ENCODE measurements around the gene RBM20. TPM values are rescaled to one million over a fixed set of nuclear protein-coding genes. Genes with fewer than 3 reads are reported as not detected.

RBM20 gene
- total and polyA plus RNA-seq, 2 experiments from 2014 or later, result not detected

GRCh38 chr10:110696436-110696835 lies 52.3 kb downstream of the RBM20 start:
- H3K9ac ChIP-seq, result no peak overlapping the region
- no peaks in the 10 kb centered on the region for H3K79me2 ChIP-seq (ENCODE audit: insufficient read depth)
- in situ Hi-C loops (cut with MboI), result no loop called here
- H4K20me1 ChIP-seq (ENCODE audit: insufficient read depth), result no peaks in the 10 kb centered on the region
- peaks cover 43% of the 10 kb centered on the region for H3K27me3 ChIP-seq (replicated peaks; ENCODE audit: insufficient read depth)
- TF ChIP-seq EZH2 (IDR thresholded peaks at IDR 0.05; ENCODE audit: insufficient read depth, poor library complexity, severe bottlenecking), result no peak
- TF ChIP-seq EZH2phosphoT487 (IDR thresholded peaks at IDR 0.05; ENCODE audit: insufficient read depth, low read depth), result no peak
- H3K4me1 ChIP-seq (ENCODE audit: insufficient read depth), result no peaks in the 10 kb centered on the region
- no peak overlapping the region for H3K4me2 ChIP-seq (ENCODE audit: unreplicated experiment)
- DNase-seq, result no peak
- no peak overlapping the region for H3K27ac ChIP-seq
- H2AFZ ChIP-seq, result no peak overlapping the region
- no peak overlapping the region for H3K4me3 ChIP-seq
- no peaks in the 10 kb centered on the region for H3K9me2 ChIP-seq (ENCODE audit: insufficient read depth)
- WGBS, 2 experiments (ENCODE audit: low coverage in 1 of 2, low lambda C conversion rate in 2 of 2, missing lambda C conversion rate in 2 of 2), result 64 to 66% methylated on average over 4 of the region's 4 CpGs
- no peaks in the 10 kb centered on the region for H3F3A ChIP-seq (ENCODE audit: insufficient read depth)
- H3K36me3 ChIP-seq (ENCODE audit: low read depth), result no peaks in the 10 kb centered on the region
- no peaks in the 10 kb centered on the region for H3K9me3 ChIP-seq (ENCODE audit: low read depth)

GRCh38 chr10:110698340-110698739 lies 54.2 kb downstream of the RBM20 start:
- Histone ChIP-seq H3K4me3 (no peak overlapping the region), H3K9ac (no peak overlapping the region), H3K27ac (no peak overlapping the region), H3K4me1 (ENCODE audit: insufficient read depth) (no peaks in the 10 kb centered on the region), H3K79me2 (ENCODE audit: insufficient read depth) (no peaks in the 10 kb centered on the region), H3K9me2 (ENCODE audit: insufficient read depth) (no peaks in the 10 kb centered on the region), H3K27me3 (replicated peaks; ENCODE audit: insufficient read depth) (peaks cover 25% of the 10 kb centered on the region), H4K20me1 (ENCODE audit: insufficient read depth) (no peaks in the 10 kb centered on the region), H2AFZ (no peak overlapping the region), H3K9me3 (ENCODE audit: low read depth) (no peaks in the 10 kb centered on the region), H3K36me3 (ENCODE audit: low read depth) (no peaks in the 10 kb centered on the region), H3K4me2 (ENCODE audit: unreplicated experiment) (no peak overlapping the region), H3F3A (ENCODE audit: insufficient read depth) (no peaks in the 10 kb centered on the region)
- in situ Hi-C loops (cut with MboI), result no loop called here
- no peak for TF ChIP-seq EZH2phosphoT487 (IDR thresholded peaks at IDR 0.05; ENCODE audit: insufficient read depth, low read depth)
- no peak for TF ChIP-seq EZH2 (IDR thresholded peaks at IDR 0.05; ENCODE audit: insufficient read depth, poor library complexity, severe bottlenecking)
- 37 to 48% methylated on average over 5 of the region's 5 CpGs for WGBS, 2 experiments (ENCODE audit: low coverage in 1 of 2, low lambda C conversion rate in 2 of 2, missing lambda C conversion rate in 2 of 2)
- no peak for DNase-seq

GRCh38 chr10:110698782-110699201 lies 54.7 kb downstream of the RBM20 start:
- no peak for DNase-seq
- Histone ChIP-seq H3K9me3 (ENCODE audit: low read depth) (no peaks in the 10 kb centered on the region), H3K4me1 (ENCODE audit: insufficient read depth) (no peaks in the 10 kb centered on the region), H3K27me3 (replicated peaks; ENCODE audit: insufficient read depth) (peaks cover 23% of the 10 kb centered on the region), H3K4me2 (ENCODE audit: unreplicated experiment) (no peak overlapping the region), H3K27ac (no peak overlapping the region), H3K9me2 (ENCODE audit: insufficient read depth) (no peaks in the 10 kb centered on the region), H3F3A (ENCODE audit: insufficient read depth) (no peaks in the 10 kb centered on the region), H2AFZ (no peak overlapping the region), H4K20me1 (ENCODE audit: insufficient read depth) (no peaks in the 10 kb centered on the region), H3K36me3 (ENCODE audit: low read depth) (no peaks in the 10 kb centered on the region), H3K9ac (no peak overlapping the region), H3K4me3 (no peak overlapping the region), H3K79me2 (ENCODE audit: insufficient read depth) (no peaks in the 10 kb centered on the region)
- WGBS, 2 experiments (ENCODE audit: low coverage in 1 of 2, low lambda C conversion rate in 2 of 2, missing lambda C conversion rate in 2 of 2), result 35 to 36% methylated on average over 6 of the region's 6 CpGs
- TF ChIP-seq EZH2phosphoT487 (IDR thresholded peaks at IDR 0.05; ENCODE audit: insufficient read depth, low read depth) (no peak), EZH2 (IDR thresholded peaks at IDR 0.05; ENCODE audit: insufficient read depth, poor library complexity, severe bottlenecking) (no peak)
- in situ Hi-C loops (cut with MboI), result no loop called here

- in situ Hi-C loops (cut with MboI), result no loop called here
- Histone ChIP-seq H3F3A (ENCODE audit: insufficient read depth) (no peaks in the 10 kb centered on the region), H3K4me1 (ENCODE audit: insufficient read depth) (no peaks in the 10 kb centered on the region), H3K27ac (no peak overlapping the region), H3K9me3 (ENCODE audit: low read depth) (no peaks in the 10 kb centered on the region), H3K36me3 (ENCODE audit: low read depth) (no peaks in the 10 kb centered on the region), H3K9me2 (ENCODE audit: insufficient read depth) (no peaks in the 10 kb centered on the region), H2AFZ (no peak overlapping the region), H3K4me2 (ENCODE audit: unreplicated experiment) (no peak overlapping the region), H3K27me3 (replicated peaks; ENCODE audit: insufficient read depth) (peaks cover 16% of the 10 kb centered on the region), H3K79me2 (ENCODE audit: insufficient read depth) (no peaks in the 10 kb centered on the region), H4K20me1 (ENCODE audit: insufficient read depth) (no peaks in the 10 kb centered on the region), H3K4me3 (no peak overlapping the region), H3K9ac (no peak overlapping the region)
- DNase-seq, result no peak
- TF ChIP-seq EZH2phosphoT487 (IDR thresholded peaks at IDR 0.05; ENCODE audit: insufficient read depth, low read depth) (no peak), EZH2 (IDR thresholded peaks at IDR 0.05; ENCODE audit: insufficient read depth, poor library complexity, severe bottlenecking) (no peak)
- 50 to 52% methylated on average over 10 of the region's 10 CpGs for WGBS, 2 experiments (ENCODE audit: low coverage in 1 of 2, low lambda C conversion rate in 2 of 2, missing lambda C conversion rate in 2 of 2)
These were observed 55.8 kb downstream of the RBM20 start for GRCh38 chr10:110699859-110700468.
